ENCODE measurements around the gene COX19.

Gene COX19, protein sequence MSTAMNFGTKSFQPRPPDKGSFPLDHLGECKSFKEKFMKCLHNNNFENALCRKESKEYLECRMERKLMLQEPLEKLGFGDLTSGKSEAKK

DNA sequence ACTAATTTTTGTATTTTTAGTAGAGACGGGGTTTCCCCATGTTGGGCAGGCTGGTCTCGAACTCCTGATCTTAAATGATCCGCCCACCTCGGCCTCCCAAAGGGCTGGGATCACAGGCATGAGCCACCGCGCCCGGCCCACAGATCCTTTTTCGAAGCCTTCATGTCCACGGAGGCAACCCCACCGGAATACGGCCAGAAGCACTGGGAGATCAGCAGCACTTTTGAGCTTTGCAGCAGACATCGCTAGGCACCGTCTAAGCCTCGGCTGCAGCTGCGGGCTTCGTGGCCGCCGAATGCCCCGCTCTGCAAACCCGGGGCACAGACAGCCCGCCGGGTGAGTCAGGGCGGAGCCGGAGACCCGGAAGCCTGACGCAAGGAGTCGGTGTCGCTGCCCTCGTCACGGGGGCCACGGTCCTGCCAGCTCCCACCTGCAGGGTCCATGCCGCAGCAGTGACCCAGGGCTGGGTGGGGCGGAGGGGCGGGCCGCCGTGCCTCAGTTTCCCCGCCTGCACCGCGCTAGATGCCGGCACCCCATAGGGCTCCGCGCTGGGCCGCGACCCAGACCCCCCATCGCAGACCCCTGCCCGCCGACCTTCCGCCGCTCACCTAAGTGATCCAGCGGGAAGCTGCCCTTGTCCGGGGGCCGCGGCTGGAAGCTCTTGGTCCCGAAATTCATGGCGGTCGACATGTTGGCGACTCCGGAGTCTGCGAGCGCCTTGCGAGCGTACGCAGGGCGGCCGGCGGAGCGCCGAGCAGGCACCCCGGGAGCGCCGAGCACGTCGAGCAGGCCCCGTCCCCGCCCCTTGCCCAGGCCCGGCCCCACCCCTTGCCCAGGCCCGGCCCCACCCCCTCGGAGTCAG is at the start of gene COX19:
Gene COX19 (minus strand): TSS at position 730 of the 862 bp plus-strand sequence. CDS start 40 bp downstream, at position 690.
- DNase-seq (ENCODE audit: low read depth, low spot score): peak; percentile 77

GRCh38 chr7:1024331-1024841 is 49.0 kb upstream of the COX19 start:
- no peak for DNase-seq (ENCODE audit: low read depth, low spot score)

DNA sequence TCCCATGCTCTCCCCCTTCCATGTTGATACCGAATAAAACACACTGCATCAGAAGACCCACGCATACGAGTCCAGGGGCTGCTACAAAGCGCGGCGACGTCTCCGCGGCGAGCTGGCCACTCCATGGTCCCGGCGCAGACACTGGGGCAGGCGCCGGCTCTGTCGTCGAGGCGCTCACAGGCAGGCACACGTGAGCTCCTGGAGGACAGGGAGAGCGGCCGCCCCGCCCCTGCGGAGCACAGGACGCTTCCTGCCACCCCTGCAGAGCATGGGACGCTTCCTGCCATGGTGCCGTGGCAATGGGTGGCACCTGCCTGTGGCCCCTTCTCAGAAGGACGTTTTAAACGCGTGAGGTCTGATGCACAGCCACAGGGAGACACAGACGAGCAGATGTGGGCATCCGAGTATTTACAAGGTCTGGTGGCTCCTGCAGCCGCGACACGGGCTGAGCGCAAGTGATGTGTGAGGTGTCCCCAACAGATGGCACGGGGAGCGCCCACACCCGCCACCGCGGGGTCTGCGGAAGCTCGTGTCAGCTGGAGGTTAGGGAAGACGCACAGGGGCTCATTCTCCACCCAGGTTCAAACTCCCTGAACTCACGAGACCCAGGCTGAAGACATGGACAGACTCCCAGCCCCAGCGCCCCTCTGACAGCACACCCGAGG is 47.6 kb upstream of the COX19 start:
- DNase-seq (ENCODE audit: low read depth, low spot score): no peak

- no peak for DNase-seq (ENCODE audit: low read depth, low spot score)
These were observed 47.0 kb upstream of the COX19 start for GRCh38 chr7:1022356-1022755.

DNA sequence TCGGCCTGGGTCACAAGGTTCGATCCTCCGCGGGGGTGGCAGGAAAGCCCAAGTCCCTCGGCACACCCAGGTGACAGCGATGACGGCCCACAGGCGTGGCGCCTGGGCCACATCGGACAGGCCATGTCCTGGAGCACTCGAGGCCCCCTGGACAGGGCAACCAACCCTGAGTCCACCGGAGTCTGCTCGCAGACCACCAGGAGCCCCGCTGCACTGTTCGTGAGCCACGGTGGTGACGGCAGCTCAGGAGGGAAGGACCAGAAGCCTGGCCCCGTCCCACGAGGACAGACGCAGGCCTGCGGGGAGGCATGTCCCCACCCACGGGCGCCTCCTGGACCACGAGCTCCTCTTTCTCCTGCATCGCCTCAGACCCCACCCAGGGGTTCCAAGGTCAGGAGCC is 46.6 kb upstream of the COX19 start:
- no peak for DNase-seq (ENCODE audit: low read depth, low spot score)

DNA sequence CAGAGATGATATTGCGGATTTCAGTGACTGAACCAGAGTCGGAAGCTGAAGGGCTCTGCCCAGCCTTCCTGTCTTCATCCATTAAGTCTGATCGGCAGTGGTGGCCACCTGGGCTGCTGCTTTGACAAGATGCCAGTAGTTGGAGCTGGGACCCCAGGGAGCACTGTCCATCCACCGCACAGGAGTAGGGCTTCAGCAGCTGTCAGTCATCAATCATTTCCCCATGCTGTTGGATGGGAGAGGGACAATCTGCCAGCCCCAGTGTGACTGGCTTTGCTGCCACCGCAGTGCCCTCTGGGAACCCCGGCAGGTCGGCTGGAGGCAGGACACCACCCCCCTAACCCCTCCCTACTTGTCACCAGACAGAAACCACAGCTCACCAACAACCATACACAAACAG is 46.0 kb upstream of the COX19 start:
- DNase-seq (ENCODE audit: low read depth, low spot score): no peak

DNA sequence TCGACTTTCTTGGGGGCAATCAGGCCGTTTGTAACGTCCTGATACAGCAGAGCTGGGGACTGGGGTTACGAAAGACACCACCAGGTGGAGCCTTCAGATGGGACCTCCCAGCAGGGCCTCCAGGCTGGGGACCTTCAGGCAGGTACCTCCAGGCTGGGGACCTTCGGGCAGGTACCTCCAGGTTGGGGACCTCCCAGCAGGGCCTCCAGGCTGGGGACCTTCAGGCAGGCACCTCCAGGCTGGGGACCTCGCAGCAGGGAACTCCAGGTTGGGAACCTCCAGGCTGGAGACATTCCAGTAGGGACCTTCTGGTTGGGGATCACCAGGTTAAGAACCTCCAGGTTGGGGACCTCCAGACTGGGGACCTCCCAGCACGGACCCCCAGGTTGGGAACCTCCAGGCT is 45.5 kb upstream of the COX19 start:
- no peak for DNase-seq (ENCODE audit: low read depth, low spot score)

- DNase-seq (ENCODE audit: low read depth, low spot score): no peak
These were observed 44.7 kb upstream of the COX19 start for GRCh38 chr7:1019789-1020610.

GRCh38 chr7:1019255-1019785 is 44.0 kb upstream of the COX19 start:
- DNase-seq (ENCODE audit: low read depth, low spot score): no peak

DNA sequence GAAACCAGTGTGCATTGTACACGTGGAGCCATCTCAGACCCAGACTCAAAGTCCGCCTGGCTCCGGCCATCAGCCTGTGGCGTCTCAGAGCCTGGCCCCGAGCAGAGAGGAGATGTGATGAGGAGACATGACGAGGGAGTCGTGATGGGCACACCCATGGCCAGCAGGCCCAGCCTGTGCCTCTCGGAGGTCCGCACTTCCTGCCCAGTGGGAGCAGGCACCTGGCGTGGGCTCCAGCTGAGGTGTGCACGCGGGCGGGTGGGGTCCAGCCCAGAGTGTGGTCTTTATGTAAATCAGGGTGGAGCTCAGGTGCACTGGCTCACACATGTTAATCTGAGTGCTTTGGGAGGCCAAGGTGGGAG is 43.0 kb upstream of the COX19 start:
- no peak for DNase-seq (ENCODE audit: low read depth, low spot score)

DNA sequence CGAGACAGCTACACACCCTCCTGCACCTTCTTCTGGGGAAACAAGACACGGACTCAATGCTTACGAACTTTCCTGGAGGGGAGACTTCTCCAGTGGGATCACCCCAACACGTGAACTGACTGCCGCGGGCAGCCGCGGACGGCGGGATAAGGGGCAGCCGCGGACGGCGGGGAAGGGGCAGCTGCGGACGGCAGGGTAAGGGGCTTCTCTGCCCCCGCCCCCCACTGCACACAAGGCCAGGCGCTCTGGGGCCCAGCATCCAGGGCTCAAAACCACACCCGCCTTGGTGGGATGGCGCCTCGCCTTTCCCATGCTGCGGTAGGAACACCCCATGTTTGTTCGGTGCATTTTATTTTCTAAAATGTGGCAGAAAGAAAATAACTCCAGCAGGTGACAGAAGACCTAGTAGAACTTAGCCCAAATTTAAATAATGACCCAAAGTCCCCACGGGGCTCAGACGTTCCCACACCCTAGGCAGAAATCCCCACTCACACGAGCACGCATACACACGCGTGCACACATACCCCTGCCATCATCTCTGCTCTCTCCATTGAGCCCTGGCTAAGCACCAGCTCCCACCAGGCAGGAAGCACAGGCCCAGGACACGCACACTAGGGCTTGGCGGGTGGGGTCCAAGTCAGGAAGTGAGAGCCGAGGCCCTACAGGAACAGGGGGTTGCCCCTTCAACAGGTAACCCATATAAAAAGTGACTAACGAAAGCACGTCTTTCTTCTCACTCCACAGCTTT is 42.4 kb upstream of the COX19 start:
- DNase-seq (ENCODE audit: low read depth, low spot score): no peak

DNA sequence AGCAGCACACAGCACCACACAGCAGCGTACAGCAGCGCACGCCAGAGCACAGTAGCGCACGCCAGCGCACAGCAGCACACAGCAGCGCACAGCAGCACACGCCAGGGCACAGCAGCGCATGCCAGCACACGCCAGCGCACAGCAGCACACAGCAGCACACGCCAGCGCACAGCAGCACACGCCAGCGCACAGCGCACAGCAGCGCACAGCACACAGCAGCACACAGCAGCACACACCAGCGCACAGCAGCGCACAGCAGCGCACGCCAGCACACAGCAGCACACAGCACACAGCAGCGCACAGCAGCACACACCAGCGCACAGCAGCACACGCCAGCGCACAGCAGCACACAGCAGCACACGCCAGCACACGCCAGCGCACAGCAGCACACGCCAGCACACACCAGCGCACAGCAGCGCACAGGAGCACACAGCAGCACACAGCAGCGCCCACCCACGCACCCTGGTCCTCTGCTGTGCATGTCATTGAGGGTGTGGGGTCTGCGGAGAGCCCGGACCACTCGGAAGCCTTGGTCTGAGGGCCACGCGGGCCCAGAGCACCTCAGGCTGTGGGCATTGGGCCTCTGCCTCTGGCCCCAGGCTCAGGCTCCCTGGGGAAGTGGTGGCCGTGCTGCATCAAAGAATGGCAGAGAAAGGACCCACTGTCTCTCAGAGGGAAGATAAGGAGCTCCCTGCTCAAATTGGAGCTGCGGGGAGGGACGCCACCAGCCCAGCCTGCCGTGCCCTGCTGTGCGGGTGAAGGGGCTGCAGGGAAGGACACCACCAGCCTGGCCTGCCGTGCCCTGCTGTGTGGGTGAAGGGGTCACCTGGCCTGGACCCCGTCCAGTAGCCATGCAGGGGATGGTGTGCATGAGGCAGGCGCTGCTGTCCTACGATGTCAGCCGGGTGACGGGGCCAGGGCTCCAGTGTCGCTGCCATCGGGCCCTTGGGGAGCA is 41.5 kb upstream of the COX19 start:
- DNase-seq (ENCODE audit: low read depth, low spot score): no peak

GRCh38 chr7:1015196-1016121 is 40.1 kb upstream of the COX19 start:
- no peak for DNase-seq (ENCODE audit: low read depth, low spot score)

GRCh38 chr7:1014681-1015080 is 39.3 kb upstream of the COX19 start:
- DNase-seq (ENCODE audit: low read depth, low spot score): no peak

- no peak for DNase-seq (ENCODE audit: low read depth, low spot score)
These were observed 38.2 kb upstream of the COX19 start for GRCh38 chr7:1013581-1013980.

DNA sequence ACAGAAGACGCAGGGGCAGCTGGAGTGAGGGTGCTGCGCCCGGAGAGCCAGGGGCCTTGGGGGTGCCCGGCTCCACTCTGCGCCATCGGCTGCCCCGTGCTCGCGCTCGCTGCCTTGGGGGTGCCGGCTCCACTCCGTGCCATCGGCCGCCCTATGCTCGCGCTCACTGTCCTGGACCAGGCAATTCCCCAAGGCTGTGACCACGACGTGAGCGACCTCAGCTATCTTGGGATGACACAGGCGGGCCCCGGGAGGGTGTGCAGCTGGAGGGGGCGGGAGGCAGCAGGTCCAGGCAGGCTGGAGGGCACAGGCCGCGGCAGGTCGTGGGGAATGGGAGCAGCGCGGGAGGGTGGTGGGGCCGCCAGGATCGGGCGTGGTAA is 37.4 kb upstream of the COX19 start:
- DNase-seq (ENCODE audit: low read depth, low spot score): no peak

DNA sequence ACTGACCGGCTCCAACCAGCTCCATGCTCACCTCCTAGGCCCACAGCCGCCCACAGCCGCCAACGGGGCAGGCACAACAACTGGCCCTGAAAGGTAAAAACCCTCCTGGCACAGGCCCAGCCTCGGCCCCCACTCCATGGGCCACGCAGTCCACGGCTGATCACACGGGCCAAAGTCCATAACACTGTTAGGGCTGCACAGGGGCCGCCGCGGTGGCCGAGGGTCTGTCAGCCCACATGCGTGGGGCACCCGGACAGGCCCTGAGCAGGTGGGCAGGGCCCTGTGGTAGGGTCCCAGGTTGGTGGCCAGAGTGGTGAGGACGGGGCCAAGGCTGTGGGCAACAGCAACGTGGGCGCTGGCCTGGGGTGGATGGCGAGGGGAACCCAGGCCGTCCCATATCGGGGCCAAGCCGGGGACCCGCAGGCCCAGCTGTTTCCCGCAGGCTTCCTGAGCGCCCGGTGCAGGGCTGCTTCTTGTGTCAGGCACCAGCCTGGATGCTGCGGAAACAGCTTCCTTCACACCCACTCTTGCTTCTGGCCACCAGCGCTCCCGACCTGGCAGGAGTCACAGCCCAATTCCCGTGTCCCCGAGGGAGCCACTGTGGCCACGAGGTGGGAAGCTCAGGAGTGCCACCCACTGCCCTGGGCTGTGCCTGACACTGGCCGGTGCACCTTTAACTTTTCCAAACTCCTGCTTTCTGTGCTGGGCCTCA is 36.8 kb upstream of the COX19 start:
- DNase-seq (ENCODE audit: low read depth, low spot score): no peak

All from activated naive CD8-positive, alpha-beta T cell treated with anti-CD3 and anti-CD28 coated beads, Interleukin-2, amount 50 U/mL, for 16 hours (primary cell).